Left renal cortex interstitium (tissue), 4 donors: ENCODE measurements around the gene DNAJA1. TPM values are rescaled to one million over a fixed set of nuclear protein-coding genes. Genes with fewer than 3 reads are reported as not detected.
"Not testable (repeated sequence)": the region's sequence is repeated elsewhere in the genome, so short reads cannot be mapped to it uniquely, and the experiment has no call there.

ENCODE experiments used
- DNase-seq, 4 donors: peaks; one replicate each; pipeline ENCODE4 v3.0.0-alpha.2; 2013; ENCODE audit warnings: low read depth in 4 of 4, low spot score in 2 of 4, missing footprints in 1 of 4
- polyA plus RNA-seq, 4 donors: library from polyadenylated mRNA; unstranded; fragments of 120-200 nt; gene quantifications; one replicate each; pipeline ENCODE4 v1.2.1, GENCODE V29; 2013; ENCODE audit not compliant: insufficient read length in 4 of 4

DNAJA1 gene
- 100 to 1,000 TPM; 223 to 258 (median 235) TPM for polyA plus RNA-seq

- peak; percentile 87 to 89 (median 88) for DNase-seq
Measured at GRCh38 chr9:33024966-33025571, at the start of gene DNAJA1. TSS of gene DNAJA1 (plus strand) at chr9:33025273. CDS start at chr9:33026485, 1,212 bp downstream.

GRCh38 chr9:32978051-32978450 lies 47.0 kb upstream of the DNAJA1 start:
- DNase-seq: no peak

DNA sequence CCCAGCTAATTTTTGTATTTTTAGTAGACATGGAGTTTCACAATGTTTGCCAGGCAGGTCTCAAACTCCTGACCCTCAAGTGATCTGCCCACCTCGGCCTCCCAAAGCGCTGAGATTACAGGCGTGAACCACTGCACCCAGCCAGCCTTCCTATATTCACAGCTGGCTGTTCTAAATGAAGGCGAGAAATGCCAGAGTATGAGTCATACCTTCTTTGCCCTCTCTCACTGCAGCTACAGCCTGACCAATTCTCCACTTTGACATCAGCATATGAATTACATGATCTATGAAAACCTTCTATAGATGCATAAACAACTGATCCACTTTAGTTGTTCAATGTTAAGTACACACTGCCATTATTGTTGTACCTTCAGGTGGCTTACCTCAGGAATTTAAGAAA lies 38.1 kb upstream of the DNAJA1 start:
- no peak for DNase-seq

DNA sequence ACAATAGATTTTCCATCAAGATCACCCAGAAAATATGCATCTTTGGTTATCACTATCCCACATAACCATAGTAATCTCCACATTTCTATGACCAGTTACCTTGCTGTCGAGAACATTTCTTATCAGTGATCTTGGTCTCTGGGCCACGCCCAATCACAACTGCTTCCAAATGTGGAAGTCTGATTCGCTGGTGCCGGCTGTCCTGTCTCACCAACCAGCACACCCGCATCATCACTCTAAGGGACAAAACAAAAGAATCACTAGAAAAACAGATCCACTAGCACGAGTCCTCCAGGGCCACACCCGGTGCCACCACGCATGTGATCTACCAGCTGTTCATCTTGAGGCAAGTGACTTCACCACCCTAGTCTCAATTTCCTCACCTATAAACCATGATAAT lies 35.4 kb upstream of the DNAJA1 start:
- DNase-seq: no peak

GRCh38 chr9:32991897-32992594 lies 33.0 kb upstream of the DNAJA1 start:
- DNase-seq: no peak

DNA sequence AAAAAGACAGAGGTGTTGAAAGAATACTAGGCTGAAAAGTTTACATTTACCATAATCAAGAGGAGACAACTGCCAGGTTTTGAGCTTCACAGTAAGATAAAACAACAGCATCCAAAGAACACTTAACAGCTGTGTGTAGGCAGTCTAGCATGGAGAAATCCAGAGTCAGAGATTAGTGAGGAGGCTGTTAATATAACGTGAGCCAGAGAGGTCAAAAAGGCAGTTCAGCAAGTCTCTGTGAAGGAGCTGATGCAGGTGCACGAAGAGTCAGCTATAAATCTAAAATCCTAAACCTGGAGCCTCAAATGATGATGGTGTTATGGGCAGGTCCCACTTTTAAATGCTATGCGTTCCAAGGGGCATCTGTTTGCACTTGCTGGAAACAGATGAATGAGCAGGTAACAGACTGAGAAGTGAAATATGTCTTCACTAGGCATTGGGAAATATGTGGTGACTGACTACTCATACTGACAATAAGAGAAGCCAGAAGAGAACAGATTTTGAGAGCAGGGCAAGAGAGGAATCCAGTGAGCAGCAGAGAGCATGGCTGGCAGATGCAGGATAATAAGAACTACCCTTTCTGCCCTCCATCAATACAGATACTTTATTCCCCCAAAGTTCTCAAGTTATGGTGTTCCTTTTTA lies 32.4 kb upstream of the DNAJA1 start:
- DNase-seq: no peak

GRCh38 chr9:33000682-33001055 lies 24.4 kb upstream of the DNAJA1 start:
- DNase-seq: not testable (repeated sequence)

DNA sequence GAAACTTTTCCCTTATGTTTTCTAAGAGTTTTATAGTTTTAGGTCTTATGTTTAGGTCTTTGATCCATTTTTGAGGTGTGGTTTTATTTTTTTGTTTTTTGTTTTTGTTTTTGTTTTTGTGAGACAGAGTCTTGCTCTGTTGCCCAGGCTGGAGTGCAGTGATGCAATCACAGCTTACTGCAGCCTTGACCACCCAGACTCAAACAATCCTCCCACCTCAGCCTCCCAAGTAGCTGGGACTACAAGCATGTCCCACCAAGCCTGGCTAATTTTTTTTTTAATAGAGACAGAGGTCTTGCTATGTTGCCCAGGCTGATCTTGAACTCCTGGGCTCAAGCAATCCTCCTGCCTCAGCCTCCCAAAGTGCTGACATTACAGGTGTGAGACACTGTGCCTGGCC lies 19.7 kb upstream of the DNAJA1 start:
- DNase-seq: not testable (repeated sequence)

DNA sequence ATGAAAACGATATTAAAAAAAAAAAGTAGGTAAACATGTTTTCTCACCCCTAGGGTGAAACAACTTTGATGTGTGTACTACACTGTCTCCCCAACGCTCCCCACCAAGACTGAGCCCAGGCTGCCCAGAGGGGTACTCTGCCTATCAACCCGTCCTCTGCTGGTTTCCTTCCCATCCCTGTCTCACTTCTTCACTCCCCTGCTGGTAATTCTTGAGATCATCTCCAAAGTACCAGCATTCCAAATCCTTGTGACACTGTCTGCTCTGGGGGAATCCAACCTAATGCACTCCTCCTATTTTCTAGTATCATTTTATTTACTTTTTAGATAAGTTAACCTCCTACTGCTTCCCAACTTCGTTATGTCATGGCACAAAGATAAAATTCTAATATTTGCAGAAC lies 17.3 kb upstream of the DNAJA1 start:
- DNase-seq: no peak

- DNase-seq: no peak
Measured at GRCh38 chr9:33011831-33012230, 13.2 kb upstream of the DNAJA1 start.

GRCh38 chr9:33012328-33013069 lies 12.6 kb upstream of the DNAJA1 start:
- no peak for DNase-seq

DNA sequence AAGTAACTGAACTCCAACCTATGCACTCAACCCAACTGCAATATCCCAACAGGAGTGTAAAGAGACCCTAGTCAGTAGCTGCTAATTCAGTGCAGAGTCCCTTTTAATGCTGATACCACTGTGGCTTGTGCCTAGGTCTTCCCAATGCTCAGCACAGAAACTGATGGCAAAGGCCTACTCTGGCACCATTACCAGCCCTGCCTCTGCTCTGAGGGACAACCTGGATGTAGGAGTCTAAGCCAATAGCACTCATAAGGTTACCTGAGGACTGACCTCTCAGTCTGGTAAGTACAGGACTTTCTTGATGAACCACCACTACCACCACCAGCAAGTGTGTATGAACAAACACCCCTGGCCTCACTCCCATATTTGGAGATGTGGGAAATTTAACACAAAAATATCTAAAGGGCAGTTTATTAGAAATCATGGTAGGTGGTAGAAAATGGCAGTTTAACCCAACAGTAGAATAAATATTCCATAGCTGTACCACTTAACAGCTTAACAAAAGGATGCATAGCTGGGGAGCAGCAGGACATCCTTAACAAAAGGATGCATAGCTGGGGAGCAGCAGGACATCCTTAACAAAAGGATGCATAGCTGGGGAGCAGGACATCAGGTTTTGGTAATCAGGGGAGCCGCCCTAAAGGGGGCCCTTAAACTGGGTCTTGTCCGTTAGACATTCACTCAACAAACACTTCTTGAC lies 11.0 kb upstream of the DNAJA1 start:
- no peak for DNase-seq

GRCh38 chr9:33014665-33015014 lies 10.4 kb upstream of the DNAJA1 start:
- no peak for DNase-seq

DNA sequence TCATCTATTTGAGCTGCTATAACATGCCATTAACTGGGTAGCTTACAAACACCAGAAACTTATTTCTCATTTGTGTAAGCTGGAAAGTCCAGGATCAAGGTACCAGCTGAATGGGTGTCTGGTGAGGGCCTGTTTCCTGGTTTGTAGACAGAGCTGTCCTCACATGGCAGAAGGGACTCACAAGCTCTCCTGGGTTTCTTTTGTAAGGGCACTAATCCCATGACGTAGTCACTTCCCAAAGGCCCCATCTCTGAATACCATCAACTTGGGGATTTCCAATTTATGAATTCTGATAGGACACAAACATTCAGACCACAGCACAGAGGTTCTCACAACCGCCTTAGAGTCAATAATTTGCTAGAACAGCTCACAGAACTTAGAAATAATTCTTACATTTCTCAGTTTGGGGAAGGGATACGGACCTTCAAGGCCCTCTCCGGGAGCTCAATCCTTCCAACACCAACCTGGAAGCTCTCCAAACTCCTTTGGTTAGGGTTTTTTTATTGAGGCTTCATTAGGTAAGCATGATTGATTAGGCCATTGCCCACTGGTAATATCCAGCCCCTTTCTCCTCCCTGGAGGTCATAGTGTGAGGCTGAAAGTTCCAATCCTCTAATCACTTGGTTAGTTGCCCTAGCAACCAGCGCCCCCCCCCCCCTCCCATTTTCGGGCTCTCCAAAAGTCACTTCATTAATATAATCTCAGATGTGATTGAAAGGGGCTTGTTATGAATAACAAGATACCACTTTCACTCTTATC lies 7.6 kb upstream of the DNAJA1 start:
- DNase-seq: no peak

- DNase-seq: no peak
Measured at GRCh38 chr9:33019797-33020196, 5.3 kb upstream of the DNAJA1 start.

DNA sequence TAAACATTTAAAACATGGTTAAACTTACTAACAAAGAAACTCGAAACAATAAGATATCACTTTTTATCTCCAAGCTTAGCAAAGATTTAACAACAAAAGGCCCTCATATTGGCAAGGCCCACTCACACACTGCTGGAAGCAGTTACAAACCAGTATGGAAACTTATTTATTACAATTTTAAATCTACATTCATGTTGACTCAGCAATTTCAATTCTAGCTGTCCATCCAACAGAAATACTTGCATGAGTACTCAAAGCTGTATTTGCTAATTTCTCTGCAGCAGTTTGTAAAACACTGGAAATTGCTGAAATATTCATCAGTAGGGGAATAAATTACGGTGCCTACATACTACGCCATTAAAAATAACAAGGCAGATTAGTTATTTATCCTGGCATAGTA lies 2.8 kb upstream of the DNAJA1 start:
- DNase-seq: no peak

DNA sequence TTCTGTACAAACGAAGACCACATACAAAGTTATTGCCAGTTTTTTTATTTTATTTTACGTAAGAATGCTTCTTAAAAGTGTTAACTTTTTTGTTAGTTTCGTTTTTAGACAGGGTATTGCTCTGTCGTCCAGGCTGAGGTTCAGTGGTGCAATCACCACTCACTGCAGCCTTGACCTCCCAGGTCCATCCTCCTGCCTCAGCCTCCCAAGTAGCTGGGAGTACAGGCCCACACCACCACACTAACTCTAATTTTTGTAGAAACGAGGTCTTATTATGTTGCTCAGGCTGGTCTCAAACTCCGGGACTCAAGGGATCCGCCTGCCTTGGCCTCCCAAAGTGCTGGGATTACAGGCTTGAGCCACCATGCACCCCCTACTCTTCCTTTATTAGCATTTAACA lies 2.3 kb upstream of the DNAJA1 start:
- DNase-seq: no peak

GRCh38 chr9:33023661-33024060 lies 1.4 kb upstream of the DNAJA1 start:
- no peak for DNase-seq

DNA sequence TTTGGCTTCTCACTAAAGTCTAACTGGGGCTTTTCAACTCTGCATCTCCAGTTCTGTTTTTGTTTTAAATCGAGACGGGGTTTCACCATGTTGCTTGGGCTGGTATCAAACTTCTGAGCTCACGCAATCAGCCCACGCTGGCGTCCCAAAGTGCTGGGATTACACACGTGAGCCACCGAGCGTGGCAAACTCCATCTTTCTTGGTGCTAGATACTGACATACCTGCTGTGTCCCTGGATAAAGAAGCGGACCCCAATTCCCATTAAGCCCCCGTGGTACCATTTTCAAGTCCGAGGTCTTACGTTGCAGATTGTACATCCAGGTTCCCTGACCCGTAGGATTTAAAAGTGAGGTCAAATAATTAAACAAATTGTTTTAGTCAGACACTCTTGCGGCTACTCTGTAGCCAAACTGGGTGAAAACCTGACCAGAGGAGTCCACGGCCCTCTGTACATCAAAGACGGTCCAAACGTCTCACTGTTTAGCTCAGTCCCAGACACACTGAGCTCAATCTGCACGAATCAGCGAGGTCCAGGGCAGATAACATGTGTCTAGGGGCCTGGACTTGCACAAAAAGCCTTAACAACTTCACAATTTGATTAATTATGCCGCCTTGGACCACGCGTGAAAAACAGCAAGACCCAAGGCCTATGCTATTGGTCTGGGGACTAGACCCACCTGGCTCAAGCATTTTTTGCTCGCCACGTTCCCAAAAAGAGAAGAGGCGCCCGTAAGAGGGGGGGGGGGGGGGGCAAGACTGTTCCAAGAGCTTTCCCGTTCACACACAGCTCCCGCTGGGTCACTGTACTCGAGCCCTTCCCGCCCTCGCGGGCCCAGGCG lies 727 bp upstream of the DNAJA1 start:
- no peak for DNase-seq
